Measurements from ENCODE around the gene RETSAT.
"Not testable (repeated sequence)": the region's sequence is repeated elsewhere in the genome, so short reads cannot be mapped to it uniquely, and the experiment has no call there.

Gene RETSAT

GRCh38 chr2:85315921-85316320, 38.4 kb downstream of the RETSAT start:
- H3K27ac Mint-ChIP-seq, H3K9me3 Mint-ChIP-seq, ATAC-seq, H3K4me3 Mint-ChIP-seq, DNase-seq, H3K27me3 Mint-ChIP-seq: not testable (repeated sequence)
- Mint-ChIP-seq H3K36me3 (ENCODE audit: low read depth) (peaks cover 45% of the 10 kb centered on the region), H3K4me1 (peaks cover 34% of the 10 kb centered on the region)

GRCh38 chr2:85314884-85315242, 39.5 kb downstream of the RETSAT start:
- Mint-ChIP-seq H3K27ac (no peak overlapping the region), H3K36me3 (ENCODE audit: low read depth) (peaks cover 34% of the 10 kb centered on the region), H3K27me3 (no peaks in the 10 kb centered on the region), H3K9me3 (no peaks in the 10 kb centered on the region), H3K4me3 (no peak overlapping the region), H3K4me1 (peaks cover 32% of the 10 kb centered on the region)
- DNase-seq (no peak), ATAC-seq (no peak)

- no peak for DNase-seq
- Mint-ChIP-seq H3K27ac (no peak overlapping the region), H3K4me3 (no peak overlapping the region), H3K27me3 (no peaks in the 10 kb centered on the region), H3K9me3 (no peaks in the 10 kb centered on the region), H3K36me3 (ENCODE audit: low read depth) (peaks cover 18% of the 10 kb centered on the region), H3K4me1 (peaks cover 30% of the 10 kb centered on the region)
- no peak for ATAC-seq
These were observed 41.9 kb downstream of the RETSAT start for GRCh38 chr2:85312404-85312803.

- Mint-ChIP-seq H3K27ac (peak overlapping the region; percentile 61), H3K4me3 (peak overlapping the region; percentile 73), H3K9me3 (no peaks in the 10 kb centered on the region), H3K36me3 (ENCODE audit: low read depth) (peaks cover 8% of the 10 kb centered on the region), H3K27me3 (no peaks in the 10 kb centered on the region), H3K4me1 (peaks cover 31% of the 10 kb centered on the region)
- ATAC-seq (no peak), DNase-seq (no peak)
These were observed 44.0 kb downstream of the RETSAT start for GRCh38 chr2:85310330-85310729.

- peaks cover 8% of the 10 kb centered on the region for H3K36me3 Mint-ChIP-seq (ENCODE audit: low read depth)
- H3K9me3 Mint-ChIP-seq, result no peaks in the 10 kb centered on the region
- no peaks in the 10 kb centered on the region for H3K27me3 Mint-ChIP-seq
- no peak for DNase-seq
- peak overlapping the region; percentile 73 for H3K4me3 Mint-ChIP-seq
- peak overlapping the region; percentile 61 for H3K27ac Mint-ChIP-seq
- no peak for ATAC-seq
- peaks cover 31% of the 10 kb centered on the region for H3K4me1 Mint-ChIP-seq
These were observed 44.5 kb downstream of the RETSAT start for GRCh38 chr2:85309699-85310321.

GRCh38 chr2:85308896-85309555, 45.3 kb downstream of the RETSAT start:
- peak overlapping the region; percentile 61 for H3K27ac Mint-ChIP-seq
- no peaks in the 10 kb centered on the region for H3K9me3 Mint-ChIP-seq
- ATAC-seq, result peak; percentile 22
- H3K27me3 Mint-ChIP-seq, result no peaks in the 10 kb centered on the region
- no peak for DNase-seq
- H3K4me3 Mint-ChIP-seq, result peak overlapping the region; percentile 73
- peaks cover 4% of the 10 kb centered on the region for H3K36me3 Mint-ChIP-seq (ENCODE audit: low read depth)
- peaks cover 31% of the 10 kb centered on the region for H3K4me1 Mint-ChIP-seq

- H3K27me3 Mint-ChIP-seq, result no peaks in the 10 kb centered on the region
- H3K4me1 Mint-ChIP-seq, result peaks cover 28% of the 10 kb centered on the region
- no peak overlapping the region for H3K27ac Mint-ChIP-seq
- no peaks in the 10 kb centered on the region for H3K36me3 Mint-ChIP-seq (ENCODE audit: low read depth)
- H3K9me3 Mint-ChIP-seq, result no peaks in the 10 kb centered on the region
- no peak for ATAC-seq
- H3K4me3 Mint-ChIP-seq, result no peak overlapping the region
- no peak for DNase-seq
These were observed 46.1 kb downstream of the RETSAT start for GRCh38 chr2:85308201-85308600.

GRCh38 chr2:85307527-85307897, 46.8 kb downstream of the RETSAT start:
- peaks cover 28% of the 10 kb centered on the region for H3K4me1 Mint-ChIP-seq
- ATAC-seq, result no peak
- no peak for DNase-seq
- H3K27ac Mint-ChIP-seq, result peak overlapping the region; percentile 46
- H3K9me3 Mint-ChIP-seq, result no peaks in the 10 kb centered on the region
- H3K27me3 Mint-ChIP-seq, result no peaks in the 10 kb centered on the region
- peak overlapping the region; percentile 43 for H3K4me3 Mint-ChIP-seq
- no peaks in the 10 kb centered on the region for H3K36me3 Mint-ChIP-seq (ENCODE audit: low read depth)

GRCh38 chr2:85303780-85304531, 50.4 kb downstream of the RETSAT start:
- H3K4me1 Mint-ChIP-seq, result peaks cover 14% of the 10 kb centered on the region
- no peaks in the 10 kb centered on the region for H3K36me3 Mint-ChIP-seq (ENCODE audit: low read depth)
- H3K27me3 Mint-ChIP-seq, result peaks cover 3% of the 10 kb centered on the region
- H3K9me3 Mint-ChIP-seq, result no peaks in the 10 kb centered on the region
- ATAC-seq (no peak), DNase-seq (no peak)
- H3K27ac Mint-ChIP-seq, result no peak overlapping the region
- H3K4me3 Mint-ChIP-seq, result no peak overlapping the region

- ATAC-seq, result no peak
These were observed 52.2 kb downstream of the RETSAT start for GRCh38 chr2:85302121-85302520.

More at GRCh38 chr2:85302121-85302520, 52.2 kb downstream of the RETSAT start:
- H3K9me3 Mint-ChIP-seq, result no peaks in the 10 kb centered on the region
- H3K4me1 Mint-ChIP-seq, result peaks cover 7% of the 10 kb centered on the region
- peaks cover 3% of the 10 kb centered on the region for H3K27me3 Mint-ChIP-seq
- no peak for DNase-seq
- H3K4me3 Mint-ChIP-seq, result no peak overlapping the region
- no peaks in the 10 kb centered on the region for H3K36me3 Mint-ChIP-seq (ENCODE audit: low read depth)
- no peak overlapping the region for H3K27ac Mint-ChIP-seq
